GM18867 (cell line): ENCODE data around the gene GUCY2C.
A peak's percentile ranks its signal among the peaks of the same experiment; 100 is the strongest.
"Not testable (repeated sequence)": the region's sequence is repeated elsewhere in the genome, so short reads cannot be mapped to it uniquely, and the experiment has no call there.

ENCODE experiments used
- ATAC-seq: cut with Tn5 transposase; IDR thresholded peaks from one replicate; pipeline ENCODE4 v1.9.1; 2021; ENCODE audit warnings: mild to moderate bottlenecking, moderate library complexity; ENCODE audit not compliant: unreplicated experiment

GUCY2C gene

GRCh38 chr12:14696265-14696741 lies at the start of gene GUCY2C:
Gene GUCY2C, minus strand, starts transcription at chr12:14696599. Its CDS starts 151 bp downstream, at chr12:14696448.
- ATAC-seq: no peak

- ATAC-seq: no peak
Measured at GRCh38 chr12:14743061-14743460, 46.7 kb upstream of the GUCY2C start.

GRCh38 chr12:14741942-14742341 lies 45.5 kb upstream of the GUCY2C start:
- ATAC-seq: no peak

- no peak for ATAC-seq
Measured at GRCh38 chr12:14741153-14741552, 44.8 kb upstream of the GUCY2C start.

GRCh38 chr12:14736441-14736840 lies 40.0 kb upstream of the GUCY2C start:
- not testable (repeated sequence) for ATAC-seq

GRCh38 chr12:14731821-14732220 lies 35.4 kb upstream of the GUCY2C start:
- no peak for ATAC-seq

GRCh38 chr12:14729586-14729985 lies 33.2 kb upstream of the GUCY2C start:
- ATAC-seq: no peak

- no peak for ATAC-seq
Measured at GRCh38 chr12:14723763-14724162, 27.4 kb upstream of the GUCY2C start.

- peak; percentile 78 for ATAC-seq
Measured at GRCh38 chr12:14716848-14717444, 20.5 kb upstream of the GUCY2C start.

- ATAC-seq: no peak
Measured at GRCh38 chr12:14714437-14714836, 18.0 kb upstream of the GUCY2C start.

- no peak for ATAC-seq
Measured at GRCh38 chr12:14710632-14711320, 14.4 kb upstream of the GUCY2C start.

- no peak for ATAC-seq
Measured at GRCh38 chr12:14701809-14702568, 5.6 kb upstream of the GUCY2C start.

GRCh38 chr12:14700935-14701334 lies 4.5 kb upstream of the GUCY2C start:
- no peak for ATAC-seq

- no peak for ATAC-seq
Measured at GRCh38 chr12:14699923-14700322, 3.5 kb upstream of the GUCY2C start.

GRCh38 chr12:14698555-14698954 lies 2.2 kb upstream of the GUCY2C start:
- no peak for ATAC-seq

GRCh38 chr12:14695715-14696141 lies 671 bp downstream of the GUCY2C start:
- no peak for ATAC-seq

- ATAC-seq: no peak
Measured at GRCh38 chr12:14694970-14695369, 1.4 kb downstream of the GUCY2C start.

- ATAC-seq: no peak
Measured at GRCh38 chr12:14694145-14694714, 2.2 kb downstream of the GUCY2C start.

- no peak for ATAC-seq
Measured at GRCh38 chr12:14693116-14693515, 3.3 kb downstream of the GUCY2C start.

GRCh38 chr12:14691560-14691959 lies 4.8 kb downstream of the GUCY2C start:
- no peak for ATAC-seq

GRCh38 chr12:14689996-14690395 lies 6.4 kb downstream of the GUCY2C start:
- no peak for ATAC-seq
